Suprapubic skin (tissue), 4 donors: ENCODE data around the gene GPC1. TPM values are rescaled to one million over a fixed set of nuclear protein-coding genes. Genes with fewer than 3 reads are reported as not detected.
A peak's percentile ranks its signal among the peaks of the same experiment; 100 is the strongest.

Experiments used
- DNase-seq, 2 donors: peaks; one replicate each; pipeline ENCODE4 v3.0.0-alpha.2; 2019; ENCODE audit warnings: low spot score in 2 of 2
- H3K27ac ChIP-seq: fragments of 200-600 bp; sonication (generic); one replicate; pipeline ENCODE4 v1.5.1; 2019
- H3K27me3 ChIP-seq: fragments of 200-600 bp; sonication (generic); one replicate; pipeline ENCODE4 v1.5.1; 2019
- H3K36me3 ChIP-seq: fragments of 200-600 bp; sonication (generic); one replicate; pipeline ENCODE4 v1.5.1; 2019
- H3K4me1 ChIP-seq: fragments of 200-600 bp; sonication (generic); one replicate; pipeline ENCODE4 v1.5.1; 2019
- H3K4me3 ChIP-seq: fragments of 200-600 bp; sonication (generic); one replicate; pipeline ENCODE4 v1.5.1; 2019; ENCODE audit warnings: mild to moderate bottlenecking
- H3K9me3 ChIP-seq: fragments of 200-600 bp; sonication (generic); one replicate; pipeline ENCODE4 v1.5.1; 2019
- CTCF ChIP-seq, 2 donors: fragments of 200-600 bp in 1 of 2; fragments of 450-650 bp in 1 of 2; sonication (generic) in 1 of 2; IDR thresholded peaks; one replicate each; pipeline ENCODE4 v1.5.1; 2016 to 2019; ENCODE audit warnings: antibody characterized with exemption in 2 of 2, mild to moderate bottlenecking in 1 of 2, moderate library complexity in 1 of 2
- EP300 ChIP-seq: sonication (generic); formaldehyde crosslinking; IDR thresholded peaks from one replicate; pipeline ENCODE4 v1.6.1; 2017; ENCODE audit warnings: antibody characterized with exemption
- POLR2A ChIP-seq, 2 donors: fragments of 450-650 bp; IDR thresholded peaks; one replicate each; pipeline ENCODE4 v1.6.1; 2017; ENCODE audit warnings: antibody characterized with exemption in 2 of 2, mild to moderate bottlenecking in 2 of 2, moderate library complexity in 2 of 2
- POLR2AphosphoS5 ChIP-seq, 3 donors: sonication (generic); formaldehyde crosslinking; IDR thresholded peaks; one replicate each; pipeline ENCODE4 v1.6.1; 2017; ENCODE audit warnings: antibody characterized with exemption in 3 of 3
- WGBS: methylation state at CpG from one replicate; pipeline ENCODE4 v1.1.5; 2018; 5-methylcytosine and 5-hydroxymethylcytosine counted together
- total RNA-seq, 4 donors: library from RNA; depleted of rRNA; stranded (reverse); fragments of >200 nt; gene quantifications; one replicate each; pipeline ENCODE4 v1.1.0, GENCODE V29; 2016

The GPC1 gene
- total RNA-seq, 4 donors from 2014 or later, result 130 to 164 (median 145) TPM

GRCh38 chr2:240412975-240413812 is 22.3 kb upstream of the GPC1 start:
- no peaks in the 10 kb centered on the region for H3K9me3 ChIP-seq
- DNase-seq, result peak; percentile 38 to 65
- H3K27me3 ChIP-seq, result peaks cover 7% of the 10 kb centered on the region
- H3K27ac ChIP-seq, result no peak overlapping the region
- no peaks in the 10 kb centered on the region for H3K4me1 ChIP-seq
- no peak overlapping the region for H3K4me3 ChIP-seq
- 89% methylated on average over 16 of the region's 26 CpGs for WGBS
- no peaks in the 10 kb centered on the region for H3K36me3 ChIP-seq
- TF ChIP-seq POLR2AphosphoS5 (IDR thresholded peaks at IDR 0.05) (no peak), POLR2A (IDR thresholded peaks at IDR 0.05) (no peak), CTCF (IDR thresholded peaks at IDR 0.05) (no peak), EP300 (no peak)

- Histone ChIP-seq H3K27me3 (peaks cover 7% of the 10 kb centered on the region), H3K36me3 (no peaks in the 10 kb centered on the region), H3K4me1 (no peaks in the 10 kb centered on the region), H3K27ac (no peak overlapping the region), H3K4me3 (no peak overlapping the region), H3K9me3 (no peaks in the 10 kb centered on the region)
- TF ChIP-seq POLR2A (IDR thresholded peaks at IDR 0.05) (no peak), EP300 (no peak), CTCF (IDR thresholded peaks at IDR 0.05) (no peak), POLR2AphosphoS5 (IDR thresholded peaks at IDR 0.05) (no peak)
- peak; percentile 34 to 65 for DNase-seq
- 84% methylated on average over 4 of the region's 4 CpGs for WGBS
Observed at GRCh38 chr2:240413813-240414429, 21.5 kb upstream of the GPC1 start.

- H3K4me1 ChIP-seq, result no peaks in the 10 kb centered on the region
- 75% methylated on average over 4 of the region's 4 CpGs for WGBS
- H3K27ac ChIP-seq, result no peak overlapping the region
- TF ChIP-seq EP300 (no peak), CTCF (IDR thresholded peaks at IDR 0.05) (no peak), POLR2AphosphoS5 (IDR thresholded peaks at IDR 0.05) (no peak), POLR2A (IDR thresholded peaks at IDR 0.05) (no peak)
- H3K4me3 ChIP-seq, result no peak overlapping the region
- H3K9me3 ChIP-seq, result no peaks in the 10 kb centered on the region
- peak in 1 of 2 donors; percentile 15 for DNase-seq
- peaks cover under 1% of the 10 kb centered on the region for H3K27me3 ChIP-seq
- H3K36me3 ChIP-seq, result no peaks in the 10 kb centered on the region
Observed at GRCh38 chr2:240416821-240417220, 18.6 kb upstream of the GPC1 start.

GRCh38 chr2:240418311-240418710 is 17.2 kb upstream of the GPC1 start:
- H3K4me3 ChIP-seq, result no peak overlapping the region
- WGBS, result 100% methylated on average over 1 of the region's 1 CpG

More at GRCh38 chr2:240418311-240418710, 17.2 kb upstream of the GPC1 start:
- Histone ChIP-seq H3K9me3 (no peaks in the 10 kb centered on the region), H3K27ac (no peak overlapping the region), H3K4me1 (no peaks in the 10 kb centered on the region), H3K27me3 (no peaks in the 10 kb centered on the region), H3K36me3 (no peaks in the 10 kb centered on the region)
- no peak for TF ChIP-seq POLR2AphosphoS5 (IDR thresholded peaks at IDR 0.05)
- no peak for TF ChIP-seq POLR2A (IDR thresholded peaks at IDR 0.05)
- no peak for TF ChIP-seq CTCF (IDR thresholded peaks at IDR 0.05)
- TF ChIP-seq EP300, result no peak
- peak in 1 of 2 donors; percentile 32 for DNase-seq
